Neural crest cell (in vitro differentiated cells): ENCODE data around the gene SLC10A4. TPM values are rescaled to one million over a fixed set of nuclear protein-coding genes. Genes with fewer than 3 reads are reported as not detected.

Source experiments
- DNase-seq: peaks from one replicate; pipeline ENCODE4 v3.0.0; 2021; ENCODE audit warnings: low read depth, mixed read lengths, low spot score
- H3K27ac Mint-ChIP-seq: one replicate; pipeline ENCODE4 v1.8.0; 2021; ENCODE audit warnings: mild to moderate bottlenecking, mixed read lengths; ENCODE audit not compliant: unreplicated experiment
- H3K27me3 Mint-ChIP-seq: 2 replicates; pipeline ENCODE4 v1.8.0; 2021; ENCODE audit warnings: low read depth, mild to moderate bottlenecking, mixed read lengths
- H3K36me3 Mint-ChIP-seq: 2 replicates; pipeline ENCODE4 v1.8.0; 2021; ENCODE audit warnings: low read depth, mild to moderate bottlenecking, mixed read lengths
- H3K4me1 Mint-ChIP-seq: 2 replicates; pipeline ENCODE4 v1.8.0; 2021; ENCODE audit warnings: mixed read lengths
- H3K4me3 Mint-ChIP-seq: one replicate; pipeline ENCODE4 v1.8.0; 2021; ENCODE audit warnings: mild to moderate bottlenecking, mixed read lengths
- H3K9me3 Mint-ChIP-seq: 2 replicates; pipeline ENCODE4 v1.8.0; 2021; ENCODE audit warnings: mixed read lengths
- total RNA-seq: library from RNA; stranded (reverse); gene quantifications from 2 replicates; pipeline ENCODE4 v1.2.1, GENCODE V29; 2021
- TF ChIP-seq, protein P1 (sequence below): fragments of 200-600 bp; sonication (generic); conservative IDR thresholded peaks from 2 replicates; pipeline ENCODE4 v1.5.0; 2021; ENCODE audit warnings: antibody characterized with exemption, mild to moderate bottlenecking

SLC10A4 gene
- total RNA-seq, 1 donor from 2014 or later: 2.2 TPM

DNA sequence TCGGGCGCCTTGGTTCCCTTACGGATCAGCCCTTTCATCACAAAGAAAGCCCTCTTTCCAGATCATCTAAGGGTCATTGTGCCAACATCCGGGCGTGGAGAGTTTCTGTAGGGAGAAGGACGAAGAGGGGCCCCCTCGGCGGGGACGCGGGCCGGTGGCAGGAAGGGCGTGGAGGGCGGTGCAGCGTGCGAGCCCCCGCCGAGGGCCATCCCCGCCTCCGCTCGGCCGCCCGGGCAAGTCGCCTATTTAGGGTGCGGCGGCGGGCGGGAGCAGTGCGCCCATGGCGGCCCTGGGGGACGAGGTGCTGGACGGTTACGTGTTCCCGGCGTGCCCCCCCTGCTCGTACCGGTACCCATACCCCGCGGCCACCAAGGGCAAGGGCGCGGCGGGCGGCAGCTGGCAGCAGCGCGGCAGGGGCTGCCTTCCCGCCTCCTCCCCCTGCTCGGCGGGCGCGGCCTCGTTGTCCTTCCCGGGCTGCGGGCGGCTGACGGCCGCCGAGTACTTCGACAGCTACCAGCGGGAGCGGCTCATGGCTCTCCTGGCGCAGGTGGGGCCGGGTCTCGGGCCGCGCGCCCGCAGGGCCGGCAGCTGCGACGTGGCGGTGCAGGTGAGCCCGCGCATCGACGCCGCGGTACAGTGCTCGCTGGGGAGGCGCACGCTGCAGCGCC is 7.0 kb downstream of the SLC10A4 start, which contains the start of gene ZAR1:
Gene ZAR1, plus strand, starts transcription at position 241 of the 668 bp plus-strand sequence. Its CDS starts 40 bp downstream, at position 281.
- Mint-ChIP-seq H3K27me3 (peaks cover 76% of the 10 kb centered on the region), H3K9me3 (no peaks in the 10 kb centered on the region), H3K27ac (no peak within 1 kb of the TSS), H3K4me3 (peak within 1 kb of the TSS; percentile 78), H3K4me1 (no peaks in the 10 kb centered on the region), H3K36me3 (peaks cover 3% of the 10 kb centered on the region)
- no peak for DNase-seq
- TF ChIP-seq, protein P1, sequence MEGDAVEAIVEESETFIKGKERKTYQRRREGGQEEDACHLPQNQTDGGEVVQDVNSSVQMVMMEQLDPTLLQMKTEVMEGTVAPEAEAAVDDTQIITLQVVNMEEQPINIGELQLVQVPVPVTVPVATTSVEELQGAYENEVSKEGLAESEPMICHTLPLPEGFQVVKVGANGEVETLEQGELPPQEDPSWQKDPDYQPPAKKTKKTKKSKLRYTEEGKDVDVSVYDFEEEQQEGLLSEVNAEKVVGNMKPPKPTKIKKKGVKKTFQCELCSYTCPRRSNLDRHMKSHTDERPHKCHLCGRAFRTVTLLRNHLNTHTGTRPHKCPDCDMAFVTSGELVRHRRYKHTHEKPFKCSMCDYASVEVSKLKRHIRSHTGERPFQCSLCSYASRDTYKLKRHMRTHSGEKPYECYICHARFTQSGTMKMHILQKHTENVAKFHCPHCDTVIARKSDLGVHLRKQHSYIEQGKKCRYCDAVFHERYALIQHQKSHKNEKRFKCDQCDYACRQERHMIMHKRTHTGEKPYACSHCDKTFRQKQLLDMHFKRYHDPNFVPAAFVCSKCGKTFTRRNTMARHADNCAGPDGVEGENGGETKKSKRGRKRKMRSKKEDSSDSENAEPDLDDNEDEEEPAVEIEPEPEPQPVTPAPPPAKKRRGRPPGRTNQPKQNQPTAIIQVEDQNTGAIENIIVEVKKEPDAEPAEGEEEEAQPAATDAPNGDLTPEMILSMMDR: no peak

DNA sequence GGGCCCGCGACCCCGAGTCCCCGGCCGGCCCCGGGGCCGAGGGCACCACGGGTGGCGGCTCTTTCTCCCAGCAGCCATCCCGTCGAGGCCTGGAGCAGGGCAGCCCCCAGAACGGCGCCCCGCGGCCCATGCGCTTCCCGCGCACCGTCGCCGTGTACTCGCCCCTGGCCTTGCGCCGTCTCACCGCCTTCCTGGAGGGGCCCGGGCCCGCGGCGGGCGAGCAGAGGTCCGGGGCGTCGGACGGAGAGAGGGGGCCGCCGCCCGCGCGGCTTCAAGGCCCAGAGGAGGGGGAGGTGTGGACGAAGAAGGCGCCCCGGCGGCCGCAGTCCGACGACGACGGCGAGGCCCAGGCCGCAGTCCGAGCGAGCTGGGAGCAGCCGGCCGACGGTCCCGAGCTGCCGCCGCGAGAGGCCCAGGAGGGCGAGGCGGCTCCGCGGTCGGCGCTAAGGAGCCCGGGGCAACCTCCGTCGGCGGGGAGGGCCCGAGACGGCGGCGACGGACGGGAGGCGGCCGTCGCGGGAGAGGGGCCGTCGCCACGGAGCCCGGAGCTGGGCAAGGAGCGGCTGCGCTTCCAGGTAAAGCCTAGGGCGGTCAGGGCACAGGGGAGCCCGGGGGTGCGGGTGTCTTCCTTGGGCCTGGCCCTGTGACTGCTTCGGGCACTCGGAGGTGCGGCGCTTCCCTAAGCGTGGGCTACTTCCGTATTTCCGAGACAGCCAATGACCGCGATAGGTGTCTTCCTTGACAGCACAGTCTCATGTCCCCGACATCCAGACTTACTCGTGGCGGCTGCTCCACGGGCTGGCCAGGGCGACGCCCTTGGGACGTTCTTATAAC is 7.8 kb downstream of the SLC10A4 start:
- H3K9me3 Mint-ChIP-seq: no peaks in the 10 kb centered on the region
- no peaks in the 10 kb centered on the region for H3K4me1 Mint-ChIP-seq
- peaks cover 3% of the 10 kb centered on the region for H3K36me3 Mint-ChIP-seq
- no peak overlapping the region for H3K4me3 Mint-ChIP-seq
- DNase-seq: no peak
- TF ChIP-seq, protein P1: no peak
- peaks cover 70% of the 10 kb centered on the region for H3K27me3 Mint-ChIP-seq
- no peak overlapping the region for H3K27ac Mint-ChIP-seq

DNA sequence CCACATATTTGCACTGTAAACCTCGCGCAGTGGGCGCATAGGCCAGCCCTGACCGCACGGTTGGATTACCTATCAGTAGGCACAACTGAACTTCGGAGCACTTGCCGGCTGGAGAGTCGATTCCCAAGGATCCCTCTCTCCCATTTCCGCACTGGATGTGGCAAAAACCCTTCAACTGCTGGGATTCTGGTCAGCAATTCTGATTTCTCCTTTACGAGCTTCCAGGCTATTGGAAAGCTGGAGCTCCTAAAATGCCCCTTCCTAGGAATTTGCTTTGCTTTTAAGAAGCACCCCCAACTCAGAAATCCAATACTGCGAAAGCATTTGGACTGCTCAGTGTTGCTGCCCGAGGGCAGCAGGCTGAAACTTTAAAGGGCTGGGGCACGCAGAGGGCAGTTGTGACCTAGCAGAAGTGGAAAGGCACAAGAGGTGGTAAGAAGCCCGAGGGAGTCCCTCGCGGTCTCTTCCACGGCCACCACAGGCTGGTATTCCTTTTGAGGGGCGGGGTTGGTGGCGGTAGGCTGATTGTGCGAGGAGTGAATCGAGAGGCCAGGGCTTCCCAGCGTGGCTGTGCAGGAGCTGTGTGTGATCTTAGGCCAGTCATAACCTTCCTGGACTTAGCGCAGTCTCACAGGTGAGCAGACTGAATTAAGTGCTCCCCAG is 8.5 kb downstream of the SLC10A4 start:
- H3K4me1 Mint-ChIP-seq: no peaks in the 10 kb centered on the region
- no peaks in the 10 kb centered on the region for H3K9me3 Mint-ChIP-seq
- H3K27ac Mint-ChIP-seq: no peak overlapping the region
- no peak for DNase-seq
- TF ChIP-seq, protein P1: no peak
- H3K36me3 Mint-ChIP-seq: peaks cover 3% of the 10 kb centered on the region
- peaks cover 66% of the 10 kb centered on the region for H3K27me3 Mint-ChIP-seq
- H3K4me3 Mint-ChIP-seq: peak overlapping the region; percentile 48

DNA sequence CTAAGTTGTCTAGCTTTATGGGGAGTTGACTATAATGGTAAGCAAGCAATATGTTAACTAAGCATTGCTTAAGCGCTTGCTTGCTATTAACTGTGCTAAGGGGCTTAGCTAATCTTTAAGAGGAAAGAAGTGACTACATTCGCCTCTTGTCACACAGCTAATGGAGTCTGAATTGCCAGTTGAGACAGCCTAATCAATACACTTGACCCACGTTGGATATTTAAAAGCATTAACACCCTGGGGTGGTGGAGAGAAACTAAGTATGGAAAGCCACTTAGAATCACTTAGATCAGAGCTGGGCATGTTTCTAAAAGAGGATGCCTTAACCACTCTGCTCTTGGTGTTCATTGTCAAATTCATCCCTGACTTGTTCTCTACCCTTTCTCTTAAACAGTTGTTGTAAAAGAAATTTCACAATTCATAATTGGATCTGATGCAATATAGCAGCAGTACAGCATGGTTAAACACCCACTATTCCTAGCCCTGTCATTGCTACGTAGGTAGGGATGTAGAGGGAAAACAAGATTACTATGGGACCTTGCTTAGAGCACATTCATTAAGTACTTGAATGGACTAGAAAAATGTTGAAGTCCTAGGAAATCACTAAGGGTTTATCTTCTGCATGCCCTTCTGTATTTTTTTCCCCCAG is 10.4 kb downstream of the SLC10A4 start:
- Mint-ChIP-seq H3K9me3 (no peaks in the 10 kb centered on the region), H3K4me3 (no peak overlapping the region), H3K36me3 (peaks cover under 1% of the 10 kb centered on the region), H3K27ac (no peak overlapping the region), H3K27me3 (peaks cover 47% of the 10 kb centered on the region), H3K4me1 (no peaks in the 10 kb centered on the region)
- TF ChIP-seq, protein P1: no peak
- DNase-seq: no peak

DNA sequence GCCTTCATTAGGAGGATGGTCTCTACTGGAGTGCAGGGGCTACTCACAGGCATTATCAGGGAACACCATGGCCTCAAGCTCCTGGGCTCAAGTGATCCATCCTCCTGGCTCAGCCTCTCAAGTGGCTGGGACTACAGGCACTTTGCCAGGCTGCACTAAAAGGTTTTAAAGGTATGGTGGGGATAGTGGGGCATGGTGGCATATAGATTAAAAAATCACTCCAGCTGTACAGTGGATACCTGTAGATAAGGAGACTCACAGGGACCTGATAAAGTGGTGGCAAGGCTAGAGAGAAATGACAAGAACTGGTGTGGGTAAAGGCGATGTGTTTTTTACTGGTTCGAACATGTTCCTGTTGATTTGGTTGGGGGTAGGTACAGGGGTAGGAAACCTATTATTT is 12.8 kb downstream of the SLC10A4 start:
- Mint-ChIP-seq H3K27ac (no peak overlapping the region), H3K4me1 (no peaks in the 10 kb centered on the region), H3K9me3 (no peaks in the 10 kb centered on the region), H3K27me3 (peaks cover 32% of the 10 kb centered on the region), H3K36me3 (peaks cover 4% of the 10 kb centered on the region), H3K4me3 (no peak overlapping the region)
- TF ChIP-seq, protein P1: no peak
- no peak for DNase-seq
